HFFc6 (cell line): Measurements from ENCODE around the gene ZNF273. TPM values are rescaled to one million over a fixed set of nuclear protein-coding genes. Genes with fewer than 3 reads are reported as not detected.
A peak's percentile ranks its signal among the peaks of the same experiment; 100 is the strongest.
"Not testable (repeated sequence)": the region's sequence is repeated elsewhere in the genome, so short reads cannot be mapped to it uniquely, and the experiment has no call there.

Experiments
- DNase-seq: peaks from one replicate; pipeline ENCODE4 v3.0.0-alpha.2; 2018
- H3K27ac Mint-ChIP-seq: 2 replicates; pipeline ENCODE4 v1.8.0; 2020; ENCODE audit warnings: mild to moderate bottlenecking, mixed read lengths
- H3K27me3 Mint-ChIP-seq: 2 replicates; pipeline ENCODE4 v1.8.0; 2021; ENCODE audit warnings: mild to moderate bottlenecking, moderate library complexity, mixed read lengths; ENCODE audit not compliant: insufficient read depth
- H3K36me3 Mint-ChIP-seq: 2 replicates; pipeline ENCODE4 v1.8.0; 2021; ENCODE audit warnings: low read depth, mixed read lengths
- H3K4me1 Mint-ChIP-seq: 2 replicates; pipeline ENCODE4 v1.8.0; 2020; ENCODE audit warnings: low read depth, mixed read lengths
- H3K4me3 Mint-ChIP-seq: 2 replicates; pipeline ENCODE4 v1.8.0; 2020; ENCODE audit warnings: mild to moderate bottlenecking, moderate library complexity, mixed read lengths
- H3K9me3 Mint-ChIP-seq: 2 replicates; pipeline ENCODE4 v1.8.0; 2020; ENCODE audit warnings: mild to moderate bottlenecking, mixed read lengths
- long read RNA-seq: library from polyadenylated mRNA; unstranded; transcript quantifications from one replicate; pipeline ENCODE4 v2.0.0, GENCODE V29; 2019
- total RNA-seq, 6 experiments: library from RNA; stranded (reverse); fragmentation: NEBNext Ultra II Directional; extraction: Animal tissue kit (Norgen Biotek cat#: 25700); gene quantifications; 2 replicates in 1 of 6; 3 replicates in 5 of 6; pipeline ENCODE4 v1.2.3, GENCODE V29; 2021
- TF ChIP-seq, protein P1 (sequence below): fragments of 200-600 bp; sonication (generic); IDR thresholded peaks from 2 replicates; pipeline ENCODE4 v1.5.0; 2021; ENCODE audit warnings: antibody characterized with exemption, mild to moderate bottlenecking

The ZNF273 gene
- 1 to 10 TPM; 1.2 to 2.5 (median 2.0) TPM for total RNA-seq
- long read RNA-seq, partial matches to known transcripts: 0 of 3 reads
- long read RNA-seq, other reads (novel, unspliced or antisense): 3 of 3 reads

DNA sequence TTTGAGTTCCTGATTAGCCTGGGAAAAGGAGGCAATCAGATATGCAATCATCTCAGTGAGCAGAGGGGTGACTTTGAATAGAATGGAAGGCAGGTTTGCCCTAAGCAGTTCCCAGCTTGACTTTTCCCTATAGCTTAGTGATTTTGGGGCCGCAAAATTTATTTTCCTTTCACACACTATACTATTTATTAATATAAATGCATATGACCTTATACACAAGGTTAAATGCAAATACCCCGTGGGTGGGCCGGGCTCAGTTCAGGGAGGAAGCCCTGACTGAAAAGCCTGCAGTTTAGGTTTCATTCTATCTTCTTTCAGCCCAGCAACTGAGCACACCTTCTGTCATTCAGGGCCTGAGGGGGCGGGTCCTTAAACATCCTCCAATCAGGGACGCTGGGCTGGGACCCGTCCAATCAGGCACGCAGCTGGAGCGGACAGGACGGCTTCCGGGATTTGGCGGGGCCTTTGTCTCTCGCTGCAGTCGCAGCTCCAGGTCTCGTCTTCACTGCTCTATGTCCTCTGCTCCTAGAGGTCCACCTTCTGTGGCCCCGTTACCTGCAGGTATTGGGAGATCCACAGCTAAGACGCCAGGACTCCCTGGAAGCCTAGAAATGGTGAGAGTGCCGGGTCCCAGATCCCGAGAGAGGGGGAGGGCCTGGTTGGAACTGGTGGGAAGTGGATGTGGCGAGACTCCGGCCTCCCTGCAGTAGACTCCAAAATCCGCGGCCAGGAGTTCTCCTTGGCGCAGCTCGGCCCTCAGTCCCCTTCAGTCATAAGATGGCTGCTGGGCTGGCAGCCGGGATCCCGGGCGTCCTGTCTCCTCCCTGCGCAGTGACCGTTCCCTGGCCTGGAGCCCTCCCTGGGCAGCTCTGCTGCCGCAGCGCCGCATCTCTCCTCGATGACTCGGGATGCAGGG is at the start of gene ZNF273:
Gene ZNF273 (plus strand): TSS at position 468 of the 916 bp plus-strand sequence. CDS start 45 bp downstream, at position 513.
- peaks cover 44% of the 10 kb centered on the region for H3K4me1 Mint-ChIP-seq

DNA sequence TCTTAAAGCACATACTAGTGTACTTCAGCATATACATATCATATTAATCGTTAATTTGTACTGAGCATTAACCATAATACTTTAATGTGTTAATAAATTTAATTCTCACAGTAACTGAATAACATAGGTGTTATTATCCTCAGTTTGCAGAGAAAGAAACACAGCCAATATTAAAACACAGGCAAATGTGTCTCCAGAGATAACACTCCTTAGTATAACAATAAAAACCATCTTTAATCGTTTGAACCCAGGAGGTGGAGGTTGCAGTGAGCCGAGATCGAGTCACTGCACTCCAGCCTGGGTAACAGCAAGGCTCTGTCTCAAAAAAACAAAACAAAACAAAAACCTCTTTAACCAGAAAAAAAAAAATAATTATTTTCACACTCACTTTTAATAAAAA is 49.4 kb upstream of the ZNF273 start:
- DNase-seq: no peak
- Mint-ChIP-seq H3K4me3 (no peak overlapping the region), H3K27ac (no peak overlapping the region), H3K36me3 (no peaks in the 10 kb centered on the region), H3K9me3 (no peaks in the 10 kb centered on the region), H3K27me3 (no peaks in the 10 kb centered on the region; the same call in 1 of the 2 replicates), H3K4me1 (peaks cover 13% of the 10 kb centered on the region)
- TF ChIP-seq, protein P1, sequence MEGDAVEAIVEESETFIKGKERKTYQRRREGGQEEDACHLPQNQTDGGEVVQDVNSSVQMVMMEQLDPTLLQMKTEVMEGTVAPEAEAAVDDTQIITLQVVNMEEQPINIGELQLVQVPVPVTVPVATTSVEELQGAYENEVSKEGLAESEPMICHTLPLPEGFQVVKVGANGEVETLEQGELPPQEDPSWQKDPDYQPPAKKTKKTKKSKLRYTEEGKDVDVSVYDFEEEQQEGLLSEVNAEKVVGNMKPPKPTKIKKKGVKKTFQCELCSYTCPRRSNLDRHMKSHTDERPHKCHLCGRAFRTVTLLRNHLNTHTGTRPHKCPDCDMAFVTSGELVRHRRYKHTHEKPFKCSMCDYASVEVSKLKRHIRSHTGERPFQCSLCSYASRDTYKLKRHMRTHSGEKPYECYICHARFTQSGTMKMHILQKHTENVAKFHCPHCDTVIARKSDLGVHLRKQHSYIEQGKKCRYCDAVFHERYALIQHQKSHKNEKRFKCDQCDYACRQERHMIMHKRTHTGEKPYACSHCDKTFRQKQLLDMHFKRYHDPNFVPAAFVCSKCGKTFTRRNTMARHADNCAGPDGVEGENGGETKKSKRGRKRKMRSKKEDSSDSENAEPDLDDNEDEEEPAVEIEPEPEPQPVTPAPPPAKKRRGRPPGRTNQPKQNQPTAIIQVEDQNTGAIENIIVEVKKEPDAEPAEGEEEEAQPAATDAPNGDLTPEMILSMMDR: no peak

More for the DNA sequence above, at the start of gene ZNF273:
- TF ChIP-seq, protein P1: no peak
- H3K36me3 Mint-ChIP-seq: peaks cover 12% of the 10 kb centered on the region
- DNase-seq: peak; percentile 89
- H3K27me3 Mint-ChIP-seq: peaks cover 2% of the 10 kb centered on the region; the same call in 1 of the 2 replicates
- peak within 1 kb of the TSS; percentile 98 for H3K27ac Mint-ChIP-seq
- H3K9me3 Mint-ChIP-seq: no peaks in the 10 kb centered on the region
- peak within 1 kb of the TSS; percentile 99 for H3K4me3 Mint-ChIP-seq

- Mint-ChIP-seq H3K4me1 (peaks cover 1% of the 10 kb centered on the region; the same call in 1 of the 2 replicates), H3K27me3 (no peaks in the 10 kb centered on the region)
Observed at GRCh38 chr7:64854969-64855368, 48.1 kb upstream of the ZNF273 start.

DNA sequence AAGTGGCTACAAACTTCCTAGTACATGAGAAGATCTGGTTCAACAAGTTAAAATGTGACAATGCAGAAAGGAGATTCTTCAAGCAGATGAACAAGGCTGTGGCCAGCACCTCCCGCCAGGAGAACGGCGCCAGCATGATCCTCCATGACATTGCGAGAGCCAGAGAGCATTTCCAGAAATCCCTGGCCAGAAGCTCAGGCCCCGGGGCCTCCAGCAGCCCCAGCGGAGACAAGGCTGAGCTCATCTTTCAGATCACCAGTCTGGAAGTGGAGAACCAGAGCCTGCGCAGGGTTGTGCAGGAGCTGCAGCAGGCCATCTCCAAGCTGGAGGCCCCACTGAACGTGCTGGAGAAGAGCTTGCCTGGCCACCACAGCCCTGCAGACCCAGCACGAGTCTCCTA is 40.1 kb upstream of the ZNF273 start:
- no peak overlapping the region for H3K27ac Mint-ChIP-seq

More at GRCh38 chr7:64854969-64855368, 48.1 kb upstream of the ZNF273 start:
- no peak for DNase-seq
- TF ChIP-seq, protein P1: no peak
- Mint-ChIP-seq H3K9me3 (no peaks in the 10 kb centered on the region), H3K36me3 (no peaks in the 10 kb centered on the region), H3K27ac (no peak overlapping the region), H3K4me3 (no peak overlapping the region)

GRCh38 chr7:64863530-64863929 is 39.5 kb upstream of the ZNF273 start:
- H3K36me3 Mint-ChIP-seq, H3K4me3 Mint-ChIP-seq, H3K27me3 Mint-ChIP-seq, H3K4me1 Mint-ChIP-seq, DNase-seq, H3K27ac Mint-ChIP-seq: not testable (repeated sequence)
- peaks cover 11% of the 10 kb centered on the region for H3K9me3 Mint-ChIP-seq

More for the DNA sequence above, 40.1 kb upstream of the ZNF273 start:
- no peak for DNase-seq
- TF ChIP-seq, protein P1: no peak
- no peak overlapping the region for H3K4me3 Mint-ChIP-seq
- H3K27me3 Mint-ChIP-seq: peaks cover 4% of the 10 kb centered on the region; the same call in 1 of the 2 replicates
- H3K36me3 Mint-ChIP-seq: no peaks in the 10 kb centered on the region
- H3K4me1 Mint-ChIP-seq: no peaks in the 10 kb centered on the region
- peaks cover 9% of the 10 kb centered on the region for H3K9me3 Mint-ChIP-seq

GRCh38 chr7:64863969-64864368 is 39.1 kb upstream of the ZNF273 start:
- no peak overlapping the region for H3K27ac Mint-ChIP-seq
- no peaks in the 10 kb centered on the region for H3K4me1 Mint-ChIP-seq
- no peak overlapping the region for H3K4me3 Mint-ChIP-seq
- peaks cover 15% of the 10 kb centered on the region for H3K9me3 Mint-ChIP-seq
- TF ChIP-seq, protein P1: no peak
- no peak for DNase-seq
- peaks cover 4% of the 10 kb centered on the region; the same call in 1 of the 2 replicates for H3K27me3 Mint-ChIP-seq
- no peaks in the 10 kb centered on the region for H3K36me3 Mint-ChIP-seq
